ENCODE measurements around the gene SPECC1L.
A peak's percentile ranks its signal among the peaks of the same experiment; 100 is the strongest.

The SPECC1L gene

DNA sequence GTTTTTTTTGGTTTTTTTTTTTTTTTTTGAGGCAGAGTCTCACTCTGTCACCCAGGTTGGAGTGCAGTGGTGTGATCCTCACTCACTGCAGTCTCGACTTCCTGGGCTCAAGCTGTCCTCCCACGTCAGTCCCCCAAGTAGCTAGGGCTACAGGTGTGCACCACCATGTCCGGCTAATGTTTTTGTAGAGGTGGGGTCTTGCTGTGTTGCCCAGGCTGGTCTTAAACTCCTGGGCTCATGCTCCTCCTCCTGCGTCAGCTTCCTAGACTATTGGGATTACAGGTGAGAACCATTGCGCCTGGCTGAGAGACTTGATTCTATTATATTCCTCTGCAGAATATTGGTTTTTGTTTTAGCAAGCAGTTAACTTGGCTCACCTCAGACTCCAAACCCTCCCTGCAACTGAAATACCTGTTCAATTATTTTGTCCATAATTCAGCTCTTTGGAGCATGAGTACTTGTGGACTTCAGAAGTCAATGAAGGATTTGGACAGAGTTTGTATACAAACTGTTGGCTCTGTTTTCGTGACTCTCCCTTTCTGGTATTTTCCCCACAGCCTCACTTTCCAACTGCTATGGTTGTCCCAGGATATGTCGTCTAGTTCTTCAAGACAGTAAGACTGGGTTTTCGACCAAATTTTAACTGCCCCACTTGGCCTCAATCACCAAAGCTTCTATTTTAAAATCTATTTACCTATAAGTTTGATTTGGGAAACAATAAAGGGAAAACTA, 87.6 kb downstream of the SPECC1L start:
- Histone ChIP-seq H3K9me3 (ENCODE audit: control extremely low read depth in 1 of 5, control insufficient read depth in 4 of 5, insufficient read depth in 2 of 5, low read depth in 1 of 5, low read length in 4 of 5) (peaks cover 0 to 4% (median 2%) of the 10 kb centered on the region in 5 experiments), H3K4me1 (ENCODE audit: control extremely low read depth in 1 of 4, control insufficient read depth in 4 of 4, insufficient read depth in 4 of 4, low read length in 3 of 4) (peaks cover 0 to 17% (median 14%) of the 10 kb centered on the region in 4 experiments), H3K27me3 (replicated peaks in 2 of 5; ENCODE audit: control insufficient read depth in 4 of 5, insufficient read depth in 5 of 5, low read length in 4 of 5) (no peaks in the 10 kb centered on the region), H3K27ac (ENCODE audit: insufficient read depth in 1 of 2, low read depth in 1 of 2, low read length in 2 of 2, poor library complexity in 1 of 2, severe bottlenecking in 2 of 2) (no peak overlapping the region), H3K36me3 (ENCODE audit: control insufficient read depth in 4 of 4, insufficient read depth in 4 of 4, low read length in 3 of 4) (peaks cover 5 to 56% (median 26%) of the 10 kb centered on the region in 4 experiments), H3K4me3 (ENCODE audit: control insufficient read depth in 1 of 7, extremely low read depth in 1 of 7, insufficient read depth in 4 of 7, low read depth in 2 of 7, low read length in 6 of 7) (no peak overlapping the region)
- 97% methylated on average over 6 of the region's 8 CpGs for WGBS (ENCODE audit: insufficient coverage)
- POLR2A ChIA-PET, result no interaction called here
- CTCF ChIA-PET, result interaction anchor here (0.9 kb wide), 1 partner anchor 27 kb away, joined by 3 read pairs; no protein-coding TSS in a partner anchor
- DNase-seq, result no peak

DNA sequence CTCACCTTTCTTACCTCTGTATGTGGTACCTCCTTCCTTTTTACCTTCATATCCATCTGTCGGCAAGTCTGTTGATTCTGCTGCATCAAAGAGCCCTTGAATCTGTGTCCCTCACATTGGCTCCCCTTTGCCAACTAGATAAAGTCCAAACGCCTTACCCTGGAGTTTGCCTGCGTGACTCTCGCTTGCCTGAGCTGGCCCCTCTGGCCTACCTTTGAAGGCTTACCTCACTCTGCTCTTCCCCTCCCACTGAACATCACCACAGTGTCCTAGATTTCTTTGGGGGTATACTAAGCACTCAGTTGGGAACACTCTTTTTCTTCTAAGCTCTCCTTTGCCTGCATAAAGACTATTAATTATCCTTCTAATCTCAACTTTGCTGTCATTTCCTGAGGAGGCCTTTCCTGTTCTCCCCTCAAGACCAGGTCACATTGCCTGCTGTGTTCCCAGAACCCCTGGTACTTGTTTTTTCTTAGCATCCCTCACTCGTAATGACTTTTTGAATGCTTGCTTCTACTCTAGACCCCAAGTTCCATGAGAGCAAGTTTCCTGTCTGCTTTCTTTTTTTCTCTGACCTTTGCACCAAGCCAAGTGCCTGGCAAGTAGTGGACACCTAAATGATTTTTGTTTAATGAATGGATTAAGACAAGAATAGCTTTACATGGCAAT, 89.0 kb downstream of the SPECC1L start:
- POLR2A ChIA-PET, result no interaction called here
- peaks cover under 1 to 52% (median 25%) of the 10 kb centered on the region in 4 experiments for H3K36me3 ChIP-seq (ENCODE audit: control insufficient read depth in 4 of 4, insufficient read depth in 4 of 4, low read length in 3 of 4)
- H3K4me1 ChIP-seq (ENCODE audit: control extremely low read depth in 1 of 4, control insufficient read depth in 4 of 4, insufficient read depth in 4 of 4, low read length in 3 of 4), result peaks cover 0 to 17% (median 14%) of the 10 kb centered on the region in 4 experiments
- 72% methylated on average over 5 of the region's 5 CpGs for WGBS (ENCODE audit: insufficient coverage)
- peak overlapping the region in 1 of 2 experiments; percentile 52 for H3K27ac ChIP-seq (ENCODE audit: insufficient read depth in 1 of 2, low read depth in 1 of 2, low read length in 2 of 2, poor library complexity in 1 of 2, severe bottlenecking in 2 of 2)
- CTCF ChIA-PET, result no interaction called here
- no peaks in the 10 kb centered on the region for H3K27me3 ChIP-seq (replicated peaks in 2 of 5; ENCODE audit: control insufficient read depth in 4 of 5, insufficient read depth in 5 of 5, low read length in 4 of 5)
- DNase-seq, result no peak
- H3K9me3 ChIP-seq (ENCODE audit: control extremely low read depth in 1 of 5, control insufficient read depth in 4 of 5, insufficient read depth in 2 of 5, low read depth in 1 of 5, low read length in 4 of 5), result no peaks in the 10 kb centered on the region
- H3K4me3 ChIP-seq (ENCODE audit: control insufficient read depth in 1 of 7, extremely low read depth in 1 of 7, insufficient read depth in 4 of 7, low read depth in 2 of 7, low read length in 6 of 7), result peak overlapping the region in 1 of 7 experiments; percentile 4

- CTCF ChIA-PET, result no interaction called here
Observed at GRCh38 chr22:24361976-24362646, 91.5 kb downstream of the SPECC1L start.

GRCh38 chr22:24363243-24363642, 92.6 kb downstream of the SPECC1L start:
- 82% methylated on average over 3 of the region's 3 CpGs for WGBS (ENCODE audit: insufficient coverage)
- H3K36me3 ChIP-seq (ENCODE audit: control insufficient read depth in 4 of 4, insufficient read depth in 4 of 4, low read length in 3 of 4), result peaks cover 4 to 72% (median 37%) of the 10 kb centered on the region in 4 experiments
- CTCF ChIA-PET, result no interaction called here

More at GRCh38 chr22:24361976-24362646, 91.5 kb downstream of the SPECC1L start:
- no peak overlapping the region for H3K27ac ChIP-seq (ENCODE audit: insufficient read depth in 1 of 2, low read depth in 1 of 2, low read length in 2 of 2, poor library complexity in 1 of 2, severe bottlenecking in 2 of 2)
- POLR2A ChIA-PET, result no interaction called here
- WGBS (ENCODE audit: insufficient coverage), result 100% methylated on average over 4 of the region's 4 CpGs
- no peak overlapping the region for H3K4me3 ChIP-seq (ENCODE audit: control insufficient read depth in 1 of 7, extremely low read depth in 1 of 7, insufficient read depth in 4 of 7, low read depth in 2 of 7, low read length in 6 of 7)
- H3K36me3 ChIP-seq (ENCODE audit: control insufficient read depth in 4 of 4, insufficient read depth in 4 of 4, low read length in 3 of 4), result peaks cover 4 to 68% (median 32%) of the 10 kb centered on the region in 4 experiments
- DNase-seq, result no peak
- H3K9me3 ChIP-seq (ENCODE audit: control extremely low read depth in 1 of 5, control insufficient read depth in 4 of 5, insufficient read depth in 2 of 5, low read depth in 1 of 5, low read length in 4 of 5), result no peaks in the 10 kb centered on the region
- no peaks in the 10 kb centered on the region for H3K27me3 ChIP-seq (replicated peaks in 2 of 5; ENCODE audit: control insufficient read depth in 4 of 5, insufficient read depth in 5 of 5, low read length in 4 of 5)
- peaks cover 0 to 11% (median 8%) of the 10 kb centered on the region in 4 experiments for H3K4me1 ChIP-seq (ENCODE audit: control extremely low read depth in 1 of 4, control insufficient read depth in 4 of 4, insufficient read depth in 4 of 4, low read length in 3 of 4)

GRCh38 chr22:24366701-24367100, 96.1 kb downstream of the SPECC1L start:
- no peak for DNase-seq
- Histone ChIP-seq H3K4me1 (ENCODE audit: control extremely low read depth in 1 of 4, control insufficient read depth in 4 of 4, insufficient read depth in 4 of 4, low read length in 3 of 4) (no peaks in the 10 kb centered on the region), H3K9me3 (ENCODE audit: control extremely low read depth in 1 of 5, control insufficient read depth in 4 of 5, insufficient read depth in 2 of 5, low read depth in 1 of 5, low read length in 4 of 5) (no peaks in the 10 kb centered on the region), H3K27me3 (replicated peaks in 2 of 5; ENCODE audit: control insufficient read depth in 4 of 5, insufficient read depth in 5 of 5, low read length in 4 of 5) (no peaks in the 10 kb centered on the region), H3K4me3 (ENCODE audit: control insufficient read depth in 1 of 7, extremely low read depth in 1 of 7, insufficient read depth in 4 of 7, low read depth in 2 of 7, low read length in 6 of 7) (no peak overlapping the region), H3K27ac (ENCODE audit: insufficient read depth in 1 of 2, low read depth in 1 of 2, low read length in 2 of 2, poor library complexity in 1 of 2, severe bottlenecking in 2 of 2) (no peak overlapping the region), H3K36me3 (ENCODE audit: control insufficient read depth in 4 of 4, insufficient read depth in 4 of 4, low read length in 3 of 4) (peaks cover 24 to 86% (median 56%) of the 10 kb centered on the region in 4 experiments)
- ChIA-PET CTCF (interaction anchor here (0.9 to 1.4 kb wide), 3 partner anchors 14 to 25 kb away, joined by 3 to 4 read pairs (median 4); no protein-coding TSS in a partner anchor), POLR2A (no interaction called here)
- 98% methylated on average over 6 of the region's 8 CpGs for WGBS (ENCODE audit: insufficient coverage)

More at GRCh38 chr22:24363243-24363642, 92.6 kb downstream of the SPECC1L start:
- no peaks in the 10 kb centered on the region for H3K27me3 ChIP-seq (replicated peaks in 2 of 5; ENCODE audit: control insufficient read depth in 4 of 5, insufficient read depth in 5 of 5, low read length in 4 of 5)
- POLR2A ChIA-PET, result no interaction called here
- no peaks in the 10 kb centered on the region for H3K9me3 ChIP-seq (ENCODE audit: control extremely low read depth in 1 of 5, control insufficient read depth in 4 of 5, insufficient read depth in 2 of 5, low read depth in 1 of 5, low read length in 4 of 5)
- peaks cover 0 to 11% (median 8%) of the 10 kb centered on the region in 4 experiments for H3K4me1 ChIP-seq (ENCODE audit: control extremely low read depth in 1 of 4, control insufficient read depth in 4 of 4, insufficient read depth in 4 of 4, low read length in 3 of 4)
- H3K27ac ChIP-seq (ENCODE audit: insufficient read depth in 1 of 2, low read depth in 1 of 2, low read length in 2 of 2, poor library complexity in 1 of 2, severe bottlenecking in 2 of 2), result no peak overlapping the region
- H3K4me3 ChIP-seq (ENCODE audit: control insufficient read depth in 1 of 7, extremely low read depth in 1 of 7, insufficient read depth in 4 of 7, low read depth in 2 of 7, low read length in 6 of 7), result no peak overlapping the region
- no peak for DNase-seq

- WGBS (ENCODE audit: insufficient coverage), result 86% methylated on average over 1 of the region's 3 CpGs
- CTCF ChIA-PET, result interaction anchor here (1.0 to 1.4 kb wide), 3 partner anchors 13 to 160 kb away, joined by 3 to 4 read pairs (median 3); no protein-coding TSS in a partner anchor
- POLR2A ChIA-PET, result no interaction called here
- no peak overlapping the region for H3K27ac ChIP-seq (ENCODE audit: insufficient read depth in 1 of 2, low read depth in 1 of 2, low read length in 2 of 2, poor library complexity in 1 of 2, severe bottlenecking in 2 of 2)
- no peak for DNase-seq
- H3K36me3 ChIP-seq (ENCODE audit: control insufficient read depth in 4 of 4, insufficient read depth in 4 of 4, low read length in 3 of 4), result peaks cover 24 to 79% (median 54%) of the 10 kb centered on the region in 4 experiments
- no peaks in the 10 kb centered on the region for H3K27me3 ChIP-seq (replicated peaks in 2 of 5; ENCODE audit: control insufficient read depth in 4 of 5, insufficient read depth in 5 of 5, low read length in 4 of 5)
- no peaks in the 10 kb centered on the region for H3K9me3 ChIP-seq (ENCODE audit: control extremely low read depth in 1 of 5, control insufficient read depth in 4 of 5, insufficient read depth in 2 of 5, low read depth in 1 of 5, low read length in 4 of 5)
- no peaks in the 10 kb centered on the region for H3K4me1 ChIP-seq (ENCODE audit: control extremely low read depth in 1 of 4, control insufficient read depth in 4 of 4, insufficient read depth in 4 of 4, low read length in 3 of 4)
- no peak overlapping the region for H3K4me3 ChIP-seq (ENCODE audit: control insufficient read depth in 1 of 7, extremely low read depth in 1 of 7, insufficient read depth in 4 of 7, low read depth in 2 of 7, low read length in 6 of 7)
Observed at GRCh38 chr22:24367841-24368240, 97.2 kb downstream of the SPECC1L start.
